HG02610 (cell line): ENCODE measurements around the gene TPD52L1.

Experiments
- ATAC-seq: cut with Tn5 transposase; IDR thresholded peaks from one replicate; pipeline ENCODE4 v1.9.1; 2021; ENCODE audit warnings: mild to moderate bottlenecking, moderate library complexity; ENCODE audit not compliant: unreplicated experiment

TPD52L1 gene

GRCh38 chr6:125174626-125175025, 21.1 kb downstream of the TPD52L1 start:
- no peak for ATAC-seq

DNA sequence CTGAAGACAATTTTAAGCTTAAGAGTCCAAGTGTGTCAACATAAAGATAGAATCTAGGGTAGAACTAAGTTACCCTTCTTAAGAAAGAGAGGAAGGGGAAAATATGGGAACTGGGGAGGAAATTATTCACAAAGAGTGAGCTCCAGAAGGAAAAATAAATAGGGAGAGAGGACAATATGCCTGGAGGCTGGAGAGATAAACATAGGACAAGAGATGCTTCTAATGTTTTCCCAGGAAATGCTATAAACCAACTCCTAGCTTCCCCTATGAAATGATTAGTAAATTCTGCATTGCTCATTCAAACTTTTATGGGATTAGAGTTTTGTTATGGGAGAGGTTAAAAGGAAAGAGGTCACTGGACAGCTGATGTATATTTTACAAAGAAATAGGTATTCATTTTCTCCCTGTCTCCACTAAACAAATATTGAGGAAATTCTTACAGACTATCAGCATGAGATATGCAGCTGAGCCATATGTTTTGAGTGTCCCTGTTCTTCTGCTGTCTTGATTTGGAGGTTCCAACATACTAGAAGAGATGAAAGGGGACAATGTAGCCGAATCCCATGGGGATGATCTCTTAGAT, 22.0 kb downstream of the TPD52L1 start:
- no peak for ATAC-seq

- ATAC-seq = no peak
These were observed 28.9 kb downstream of the TPD52L1 start for GRCh38 chr6:125182237-125183008.

DNA sequence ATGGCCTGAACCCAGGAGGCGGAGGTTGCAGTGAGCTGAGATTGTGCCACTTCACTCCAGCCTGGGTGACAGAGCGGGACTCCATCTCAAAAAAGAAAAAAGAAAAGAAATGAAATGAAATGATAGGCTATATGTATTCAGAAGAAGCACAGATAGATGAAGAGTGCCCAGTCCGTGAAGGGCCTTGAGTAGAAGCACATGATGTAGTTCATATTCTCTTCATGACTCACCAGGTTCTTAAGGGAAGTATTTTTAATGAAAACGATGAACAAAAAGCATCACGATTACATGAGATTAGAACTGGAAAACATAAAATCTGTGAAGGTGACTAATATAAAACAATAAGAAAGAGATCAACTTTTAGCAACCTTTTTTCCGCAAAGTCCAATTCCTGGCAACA, 29.8 kb downstream of the TPD52L1 start:
- ATAC-seq = no peak

DNA sequence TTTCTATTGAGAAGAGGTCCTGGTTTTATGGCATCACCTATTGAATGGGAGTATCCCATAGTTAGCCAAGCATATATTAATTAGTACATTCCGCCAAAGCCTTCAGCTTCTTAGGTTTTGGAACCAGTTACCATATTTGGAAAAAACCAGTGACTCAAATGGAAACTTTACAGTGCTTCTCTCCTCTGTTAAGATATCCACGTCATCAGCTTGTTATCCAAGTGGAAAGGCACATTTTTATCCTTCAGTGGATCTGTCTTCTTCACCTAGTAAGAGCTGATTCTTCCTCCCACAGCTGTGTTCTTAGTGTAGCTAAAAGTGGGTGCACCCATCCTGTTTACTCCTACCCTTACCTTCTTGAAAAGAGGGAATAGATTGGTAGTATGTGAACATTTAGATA, 34.5 kb downstream of the TPD52L1 start:
- ATAC-seq = no peak

- ATAC-seq = no peak
These were observed 35.1 kb downstream of the TPD52L1 start for GRCh38 chr6:125188594-125189203.

- ATAC-seq = no peak
These were observed 35.9 kb downstream of the TPD52L1 start for GRCh38 chr6:125189494-125189893.

GRCh38 chr6:125190667-125191066, 37.1 kb downstream of the TPD52L1 start:
- ATAC-seq = no peak

GRCh38 chr6:125191916-125192609, 38.5 kb downstream of the TPD52L1 start:
- peak; percentile 92 for ATAC-seq

DNA sequence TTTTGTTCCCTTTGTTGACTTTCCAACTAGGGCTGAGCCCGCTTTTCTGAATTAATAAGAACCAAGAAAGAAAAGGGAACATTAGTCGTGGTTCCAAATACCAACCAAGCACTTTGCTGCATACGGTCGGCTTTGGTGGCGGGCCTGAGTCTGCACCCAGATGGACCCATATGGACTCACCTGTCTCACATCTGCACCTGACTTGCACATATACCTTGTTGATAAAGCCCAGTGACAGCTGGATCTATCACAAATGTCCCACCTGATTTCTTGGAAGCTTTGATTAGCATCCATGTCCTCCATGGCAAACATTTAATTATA, 39.0 kb downstream of the TPD52L1 start:
- no peak for ATAC-seq

- no peak for ATAC-seq
These were observed 39.6 kb downstream of the TPD52L1 start for GRCh38 chr6:125193208-125193607.

GRCh38 chr6:125194941-125195340, 41.4 kb downstream of the TPD52L1 start:
- no peak for ATAC-seq

- ATAC-seq = no peak
These were observed 42.0 kb downstream of the TPD52L1 start for GRCh38 chr6:125195526-125195925.

DNA sequence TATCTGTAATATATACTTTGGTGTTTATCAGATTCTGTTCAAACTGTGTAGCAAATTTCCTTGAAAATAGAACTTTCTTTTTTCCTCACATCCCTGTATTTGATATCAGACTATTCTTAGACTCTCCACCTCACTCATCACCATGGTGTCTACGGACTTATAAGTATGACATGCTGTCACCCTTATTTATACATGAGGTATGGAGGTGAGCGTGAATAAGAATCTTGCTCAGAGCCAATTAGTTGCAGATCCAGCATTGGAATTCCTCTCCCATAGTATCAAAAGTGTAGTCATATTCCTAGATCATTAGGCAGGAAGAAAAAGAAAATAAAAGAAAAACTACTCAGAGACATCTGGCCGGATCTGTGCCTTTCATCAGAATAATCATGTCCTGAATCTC, 43.0 kb downstream of the TPD52L1 start:
- ATAC-seq = no peak

DNA sequence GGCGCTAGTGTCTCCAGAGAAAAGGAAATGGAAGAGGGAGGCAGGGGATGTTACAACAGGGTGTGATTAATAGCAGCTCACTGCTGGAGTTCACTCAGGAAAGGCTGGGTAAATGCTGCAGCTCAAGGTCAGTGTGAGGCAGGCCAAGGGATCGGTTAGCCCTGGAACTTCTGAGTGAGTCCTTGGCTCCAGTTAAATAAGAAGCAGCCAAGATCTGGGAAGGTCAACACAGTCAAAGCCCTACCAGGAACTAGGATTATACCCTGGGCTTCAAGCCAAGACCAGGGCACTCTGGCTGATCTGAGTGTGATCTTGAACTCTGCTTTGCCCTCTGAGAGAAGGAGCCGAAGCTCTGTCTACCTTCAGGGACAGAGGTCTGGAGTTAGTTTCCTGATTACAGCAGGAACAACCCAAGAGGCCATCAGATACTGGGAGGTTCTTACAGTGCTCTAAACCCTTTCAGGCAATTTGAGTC, 44.3 kb downstream of the TPD52L1 start:
- ATAC-seq = no peak

DNA sequence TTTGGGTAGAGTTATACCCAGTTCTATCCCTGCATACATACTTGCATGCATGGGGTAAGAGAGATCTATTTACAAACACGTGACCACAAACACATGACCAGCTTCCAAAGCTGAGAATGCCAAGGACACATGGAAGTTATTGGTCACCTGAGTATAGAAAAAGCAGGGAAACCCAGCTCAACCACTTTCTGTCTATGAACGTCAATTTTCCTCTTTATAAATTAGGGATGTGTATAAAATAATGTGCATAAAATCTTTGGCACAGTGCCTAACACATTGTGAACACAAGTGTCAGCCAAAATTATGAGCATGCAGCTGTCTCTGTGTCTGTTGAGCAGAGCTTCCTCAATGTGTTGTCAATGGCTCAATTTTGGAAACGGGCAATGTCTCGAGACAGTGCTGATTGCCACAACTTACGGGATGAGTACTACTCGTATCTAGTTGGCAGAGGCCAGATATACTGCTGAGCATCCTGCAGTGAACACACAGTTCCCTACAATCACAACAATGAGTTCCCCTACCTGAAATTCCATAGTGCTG, 44.9 kb downstream of the TPD52L1 start:
- no peak for ATAC-seq

GRCh38 chr6:125200941-125201340, 47.4 kb downstream of the TPD52L1 start:
- ATAC-seq = no peak

GRCh38 chr6:125201961-125202729, 48.6 kb downstream of the TPD52L1 start:
- no peak for ATAC-seq

GRCh38 chr6:125203395-125203794, 49.8 kb downstream of the TPD52L1 start:
- ATAC-seq = no peak

GRCh38 chr6:125205931-125206330, 52.4 kb downstream of the TPD52L1 start:
- ATAC-seq = no peak

GRCh38 chr6:125206389-125206788, 52.8 kb downstream of the TPD52L1 start:
- no peak for ATAC-seq
